ENCODE data around the gene TACR1.

The TACR1 gene

GRCh38 chr2:75045526-75046050 lies 153.7 kb downstream of the TACR1 start:
- DNase-seq, result no peak

GRCh38 chr2:75044291-75044690 lies 155.0 kb downstream of the TACR1 start:
- DNase-seq, result no peak

GRCh38 chr2:75042823-75043222 lies 156.5 kb downstream of the TACR1 start:
- no peak for DNase-seq

- DNase-seq, result no peak
Observed at GRCh38 chr2:75041731-75042600, 157.4 kb downstream of the TACR1 start.

- no peak for DNase-seq
Observed at GRCh38 chr2:75041226-75041625, 158.1 kb downstream of the TACR1 start.

- no peak for DNase-seq
Observed at GRCh38 chr2:75035444-75036353, 163.6 kb downstream of the TACR1 start.

- DNase-seq, result no peak
Observed at GRCh38 chr2:75033516-75033915, 165.8 kb downstream of the TACR1 start.

- no peak for DNase-seq
Observed at GRCh38 chr2:75031906-75032803, 167.2 kb downstream of the TACR1 start.

GRCh38 chr2:75031171-75031570 lies 168.1 kb downstream of the TACR1 start:
- no peak for DNase-seq

- no peak for DNase-seq
Observed at GRCh38 chr2:75030218-75031009, 168.9 kb downstream of the TACR1 start.

DNA sequence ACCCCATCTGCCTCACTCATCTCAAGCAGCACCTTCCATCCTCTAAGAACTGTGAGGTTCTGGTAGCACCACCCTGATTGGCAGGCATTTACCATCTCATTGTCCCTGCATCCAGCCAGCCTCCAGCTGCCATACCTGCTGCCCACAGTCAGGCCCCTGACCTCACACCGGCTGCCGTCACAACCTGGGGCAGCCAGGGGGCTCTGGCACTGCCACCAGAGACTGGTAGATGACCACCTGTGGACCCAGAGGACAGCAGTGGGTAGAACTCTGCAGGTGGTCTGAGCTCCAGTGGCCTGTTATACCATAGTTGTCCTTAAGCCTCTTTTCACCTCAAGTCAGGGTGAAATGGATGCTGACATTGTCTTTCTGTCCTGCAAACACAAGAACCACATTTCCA lies 171.4 kb downstream of the TACR1 start:
- no peak for DNase-seq

- DNase-seq, result no peak
Observed at GRCh38 chr2:75025633-75026380, 173.5 kb downstream of the TACR1 start.

DNA sequence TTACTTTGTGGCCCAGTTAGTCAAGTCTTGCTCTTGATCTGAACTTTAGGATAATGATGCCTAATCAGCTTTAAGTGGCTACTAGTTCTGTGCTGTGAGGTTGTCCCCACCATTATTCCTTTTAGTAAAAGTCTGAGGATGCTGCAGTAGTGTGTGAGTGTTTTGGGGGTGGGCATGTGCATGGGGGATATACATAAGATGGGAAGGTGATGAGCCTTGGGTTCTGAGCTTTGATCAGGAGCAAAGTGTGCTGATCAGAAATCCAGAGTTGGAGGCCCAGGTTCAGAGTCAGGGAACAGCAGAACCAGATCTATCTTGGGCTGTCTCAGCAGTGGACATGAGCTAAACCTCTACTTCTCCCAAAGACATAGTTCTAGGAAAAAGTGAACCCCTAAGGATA lies 174.1 kb downstream of the TACR1 start:
- DNase-seq, result no peak

DNA sequence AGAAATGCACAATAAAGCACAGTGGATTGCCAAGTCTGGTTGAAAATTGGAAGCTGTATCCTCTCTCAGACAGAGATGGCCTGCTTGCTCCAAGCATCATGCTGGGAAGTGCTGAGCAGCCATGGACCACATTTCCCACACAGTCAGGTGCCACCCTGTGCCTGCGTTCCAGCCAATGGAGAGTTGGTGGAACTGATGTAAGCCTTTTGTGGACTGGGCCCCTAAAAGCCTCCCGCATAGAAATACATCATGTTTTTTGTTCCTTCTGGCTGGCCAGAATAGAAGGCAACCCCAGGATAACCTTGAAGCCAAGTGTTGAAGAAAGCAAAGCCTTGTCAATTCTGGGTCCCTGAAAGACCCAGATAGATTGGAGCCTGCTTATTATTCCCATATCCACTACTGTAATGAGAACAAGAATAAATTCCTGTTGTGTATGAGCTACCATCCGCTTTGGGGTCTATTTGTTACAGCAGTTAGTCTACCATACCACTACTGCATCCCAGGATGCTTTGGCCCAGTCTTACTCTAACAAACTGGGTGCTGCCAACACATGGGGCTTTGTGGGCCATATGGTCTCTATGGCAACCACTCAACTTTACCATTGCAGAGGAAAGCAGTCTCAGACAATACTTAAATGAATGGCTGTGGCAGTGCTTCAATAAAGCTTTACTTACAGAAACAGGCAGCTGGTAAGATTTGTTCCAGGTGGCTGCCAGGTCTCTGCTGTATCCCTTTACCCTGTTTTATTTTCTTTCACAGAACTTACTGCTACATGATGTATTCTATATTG lies 175.5 kb downstream of the TACR1 start:
- DNase-seq, result no peak

DNA sequence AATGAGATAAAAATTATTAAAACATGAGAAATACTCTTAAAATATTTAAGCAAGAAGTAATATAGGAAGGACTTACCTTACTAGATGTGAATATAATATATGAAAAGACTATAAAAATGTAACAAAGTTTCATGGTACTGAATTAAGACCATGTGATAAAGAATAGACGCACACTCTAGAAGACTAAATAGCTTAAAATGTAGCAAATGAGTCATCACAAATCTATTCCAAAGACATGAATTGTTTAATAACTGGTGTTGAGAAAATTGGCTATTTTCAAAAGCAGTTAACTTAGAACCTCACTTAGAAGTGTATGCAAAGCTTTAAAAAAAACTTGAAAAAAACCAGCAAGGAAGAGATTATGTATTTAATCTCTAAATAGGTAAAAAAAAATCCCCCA lies 176.8 kb downstream of the TACR1 start:
- DNase-seq, result no peak

- DNase-seq, result no peak
Observed at GRCh38 chr2:75021672-75022071, 177.6 kb downstream of the TACR1 start.

DNA sequence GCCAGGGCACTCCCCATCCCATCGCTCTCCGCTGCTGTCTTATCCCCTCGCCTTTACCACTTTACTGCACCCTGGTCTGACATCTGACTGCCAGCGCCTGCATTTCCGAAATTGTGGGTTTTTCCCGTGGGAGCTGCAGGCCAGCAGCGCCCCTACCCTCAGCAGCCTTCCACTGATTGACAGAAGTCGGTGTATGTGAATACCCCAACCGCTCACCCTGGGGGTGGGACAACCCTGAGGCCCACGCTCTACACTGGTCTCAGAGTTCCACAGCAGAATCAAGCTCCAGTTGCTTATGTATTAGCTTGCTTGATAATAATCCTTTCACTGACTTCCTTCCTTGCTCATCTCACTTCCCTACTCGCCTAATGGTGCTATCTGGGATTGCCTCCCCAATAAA lies 178.8 kb downstream of the TACR1 start:
- DNase-seq, result no peak

DNA sequence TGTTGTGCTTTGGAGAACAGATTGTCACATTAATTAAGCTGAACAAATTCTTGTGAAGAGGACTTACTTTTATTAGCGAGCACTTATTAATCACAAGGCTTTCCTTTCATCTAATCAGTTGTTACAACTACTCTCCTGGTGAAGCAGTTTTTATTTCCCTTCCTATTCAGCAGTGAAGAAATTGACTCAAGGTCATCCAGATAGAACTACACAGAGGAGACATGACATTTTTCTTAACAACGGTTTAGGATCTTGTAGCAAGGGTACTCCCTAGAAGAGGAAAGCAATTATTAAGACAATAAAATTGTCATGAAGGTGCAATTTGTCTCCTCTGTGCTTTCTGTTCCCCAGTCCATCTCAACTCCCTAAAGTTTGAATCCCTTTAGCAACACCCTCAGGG lies 179.5 kb downstream of the TACR1 start:
- no peak for DNase-seq

GRCh38 chr2:75018162-75018561 lies 181.2 kb downstream of the TACR1 start:
- no peak for DNase-seq

GRCh38 chr2:75012080-75012479 lies 187.2 kb downstream of the TACR1 start:
- no peak for DNase-seq

Measured in islet precursor cell (in vitro differentiated cells).